ENCODE measurements around the gene RNF11. TPM values are rescaled to one million over a fixed set of nuclear protein-coding genes. Genes with fewer than 3 reads are reported as not detected.
A peak's percentile ranks its signal among the peaks of the same experiment; 100 is the strongest.
"Not testable (repeated sequence)": the region's sequence is repeated elsewhere in the genome, so short reads cannot be mapped to it uniquely, and the experiment has no call there.

Gene RNF11
- total RNA-seq, 1 donor = 37.7 TPM

DNA sequence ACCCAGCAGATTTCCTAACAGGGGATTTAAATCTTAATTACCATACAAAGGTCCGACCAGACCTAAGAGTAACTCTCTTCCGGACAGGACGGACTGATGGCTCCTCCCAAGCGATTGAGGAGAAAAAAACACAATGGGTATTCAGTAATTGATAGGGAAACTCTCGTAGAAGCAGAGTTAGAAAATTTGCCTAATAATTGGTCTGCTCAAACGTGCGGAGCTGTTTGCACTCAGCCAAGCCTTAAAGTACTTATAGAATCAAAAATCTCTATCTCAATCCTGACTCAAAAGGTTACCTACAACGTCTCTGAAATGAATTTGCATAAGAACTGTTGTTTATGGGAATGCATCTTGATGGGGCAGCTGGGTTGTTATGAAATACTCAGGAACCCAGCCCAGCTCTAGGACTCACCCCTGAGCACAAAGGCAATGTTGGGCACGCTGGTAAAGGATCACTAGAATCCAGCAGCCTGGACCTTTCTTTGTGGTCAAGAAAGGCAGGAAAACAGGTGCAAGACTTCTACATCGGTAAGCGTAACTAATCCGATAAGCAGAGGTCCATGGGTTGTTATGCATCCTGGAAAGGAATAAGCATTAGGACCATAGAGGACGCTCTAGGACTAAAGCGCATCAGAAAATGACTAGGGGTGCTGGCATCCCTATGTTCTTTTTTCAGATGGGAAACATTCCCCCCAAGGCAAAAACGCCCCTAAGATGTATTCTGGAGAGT lies 8.7 kb upstream of the RNF11 start:
- DNase-seq (ENCODE audit: low read depth in 2 of 3, low spot score in 2 of 3) = not testable (repeated sequence)

DNA sequence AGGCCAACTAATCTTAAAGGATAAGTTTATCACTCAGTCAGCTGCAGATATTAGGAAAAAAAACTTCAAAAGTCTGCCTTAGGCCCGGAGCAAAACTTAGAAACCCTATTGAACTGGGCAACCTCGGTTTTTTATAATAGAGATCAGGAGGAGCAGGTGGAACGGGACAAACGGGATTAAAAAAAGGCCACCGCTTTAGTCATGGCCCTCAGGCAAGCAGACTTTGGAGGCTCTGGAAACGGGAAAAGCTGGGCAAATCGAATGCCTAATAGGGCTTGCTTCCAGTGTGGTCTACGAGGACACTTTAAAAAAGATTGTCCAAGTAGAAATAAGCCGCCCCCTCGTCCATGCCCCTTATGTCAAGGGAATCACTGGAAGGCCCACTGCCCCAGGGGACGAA lies 7.6 kb upstream of the RNF11 start:
- DNase-seq (ENCODE audit: low read depth in 2 of 3, low spot score in 2 of 3) = not testable (repeated sequence)

DNA sequence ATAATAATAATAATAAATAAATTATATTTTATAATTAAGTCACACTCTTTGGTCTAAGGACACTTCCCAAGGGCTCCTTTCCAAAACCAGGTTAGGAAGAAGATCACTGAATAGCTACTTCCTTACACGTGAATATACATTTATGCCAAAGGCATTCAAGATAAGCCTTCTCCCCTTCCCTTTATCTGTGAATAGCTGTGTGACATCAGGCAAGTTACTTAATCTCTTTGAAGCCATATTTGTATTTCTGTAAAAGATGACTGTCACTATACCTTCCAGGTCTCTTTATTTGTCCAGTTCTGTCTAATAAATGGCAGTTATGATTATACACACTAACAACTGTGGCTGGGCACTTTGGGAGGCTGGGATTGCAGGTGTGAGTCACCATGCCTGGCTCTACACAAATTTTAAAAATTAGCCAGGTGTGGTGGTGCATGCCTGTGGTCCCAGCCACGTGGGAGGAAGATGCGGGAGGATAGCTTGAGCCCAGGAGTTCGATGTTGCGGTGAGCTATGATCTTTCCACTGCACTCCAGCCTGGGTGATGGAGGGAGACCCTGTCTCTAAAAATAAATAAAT lies 5.5 kb upstream of the RNF11 start:
- no peak for DNase-seq (ENCODE audit: low read depth in 2 of 3, low spot score in 2 of 3)

DNA sequence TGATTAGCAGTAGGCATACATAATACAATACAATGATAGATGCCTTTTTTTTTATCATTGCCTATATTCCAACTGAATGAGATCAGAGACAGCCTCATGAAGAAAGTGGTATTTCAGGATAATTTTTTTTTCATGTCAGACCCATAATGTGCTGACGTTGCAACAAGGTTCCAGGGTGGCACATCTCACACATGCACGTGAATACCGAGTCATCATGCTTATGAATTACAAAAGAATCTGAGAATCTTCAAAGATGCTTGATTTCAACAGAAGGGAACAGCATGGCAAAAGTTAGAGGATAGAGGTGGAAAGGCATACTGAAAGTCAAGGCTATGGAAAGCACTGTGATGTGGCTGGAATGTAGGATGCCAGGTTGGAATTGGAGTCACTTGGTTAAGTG lies 5.0 kb upstream of the RNF11 start:
- no peak for DNase-seq (ENCODE audit: low read depth in 2 of 3, low spot score in 2 of 3)

DNA sequence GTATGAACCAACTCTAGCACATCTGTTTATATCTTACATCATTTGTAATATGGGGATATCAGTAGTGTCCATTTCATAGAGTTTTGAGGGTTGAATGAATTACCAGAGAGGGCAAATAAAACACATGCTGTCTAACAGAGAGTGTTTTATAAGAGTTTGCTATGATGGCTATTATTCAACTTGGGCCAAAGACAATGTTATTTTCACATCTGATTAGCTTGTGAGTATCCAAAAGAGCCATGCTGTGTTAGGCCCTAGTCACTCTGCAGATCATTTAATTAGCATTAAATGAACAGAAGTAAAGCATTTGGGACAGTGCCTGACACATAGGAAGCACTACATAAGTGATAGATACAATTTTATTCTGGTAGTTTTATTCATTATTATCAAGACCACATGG lies 4.2 kb upstream of the RNF11 start:
- DNase-seq (ENCODE audit: low read depth in 2 of 3, low spot score in 2 of 3) = no peak

DNA sequence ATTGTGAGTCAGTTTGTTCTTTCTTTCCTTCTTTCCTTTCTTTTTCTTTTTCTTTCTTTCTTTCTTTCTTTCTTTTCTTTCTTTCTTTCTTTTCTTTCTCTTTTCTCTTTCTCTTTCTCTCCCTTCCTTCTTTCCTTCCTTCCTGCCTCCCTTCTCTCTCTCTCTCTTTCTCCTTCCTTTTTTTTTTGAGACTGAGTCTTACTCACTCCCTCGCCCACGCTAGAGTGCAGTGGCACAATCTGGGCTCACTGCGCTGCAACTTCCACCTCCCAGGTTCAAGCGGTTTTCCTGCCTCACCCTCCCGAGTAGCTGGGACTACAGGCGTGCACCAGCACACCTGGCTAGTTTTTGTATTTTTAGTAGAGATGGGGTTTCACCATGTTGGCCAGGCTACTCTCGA lies 1.8 kb upstream of the RNF11 start:
- DNase-seq (ENCODE audit: low read depth in 2 of 3, low spot score in 2 of 3) = not testable (repeated sequence)

DNA sequence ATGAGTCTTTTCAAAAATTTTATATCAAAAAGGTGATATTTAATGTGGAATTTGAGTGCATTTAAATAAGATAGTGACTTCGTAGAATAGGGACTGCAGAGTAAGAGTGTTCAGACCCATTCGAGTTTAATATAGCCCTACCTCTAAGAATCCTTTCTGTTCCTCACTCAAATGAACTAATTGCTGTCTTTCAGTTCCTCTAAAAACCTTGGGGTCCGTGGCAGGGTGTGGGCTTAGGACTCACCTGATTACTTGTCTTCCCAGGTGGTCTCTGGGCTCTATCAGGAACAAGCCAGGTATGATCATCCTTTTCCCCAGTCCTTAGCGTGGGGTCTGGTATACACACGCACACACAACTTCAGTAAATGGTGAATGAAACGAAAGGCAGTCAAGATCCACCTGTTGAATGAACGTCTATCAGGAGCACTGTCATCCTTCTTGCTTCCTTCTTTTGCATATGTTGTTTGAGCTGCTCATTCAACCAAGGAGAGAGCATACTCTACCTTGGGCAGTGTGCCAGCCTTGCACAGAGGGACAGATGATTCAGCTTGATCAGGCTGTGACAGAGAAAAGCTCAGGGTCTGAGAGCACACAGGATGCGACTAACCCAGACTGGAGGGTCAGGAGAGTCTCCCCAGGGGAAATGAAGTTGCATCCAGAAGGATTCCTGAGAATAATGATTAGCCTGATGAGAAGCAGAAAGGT lies 1.2 kb upstream of the RNF11 start:
- DNase-seq (ENCODE audit: low read depth in 2 of 3, low spot score in 2 of 3) = peak in 2 of 3 donors; percentile 73 to 88

DNA sequence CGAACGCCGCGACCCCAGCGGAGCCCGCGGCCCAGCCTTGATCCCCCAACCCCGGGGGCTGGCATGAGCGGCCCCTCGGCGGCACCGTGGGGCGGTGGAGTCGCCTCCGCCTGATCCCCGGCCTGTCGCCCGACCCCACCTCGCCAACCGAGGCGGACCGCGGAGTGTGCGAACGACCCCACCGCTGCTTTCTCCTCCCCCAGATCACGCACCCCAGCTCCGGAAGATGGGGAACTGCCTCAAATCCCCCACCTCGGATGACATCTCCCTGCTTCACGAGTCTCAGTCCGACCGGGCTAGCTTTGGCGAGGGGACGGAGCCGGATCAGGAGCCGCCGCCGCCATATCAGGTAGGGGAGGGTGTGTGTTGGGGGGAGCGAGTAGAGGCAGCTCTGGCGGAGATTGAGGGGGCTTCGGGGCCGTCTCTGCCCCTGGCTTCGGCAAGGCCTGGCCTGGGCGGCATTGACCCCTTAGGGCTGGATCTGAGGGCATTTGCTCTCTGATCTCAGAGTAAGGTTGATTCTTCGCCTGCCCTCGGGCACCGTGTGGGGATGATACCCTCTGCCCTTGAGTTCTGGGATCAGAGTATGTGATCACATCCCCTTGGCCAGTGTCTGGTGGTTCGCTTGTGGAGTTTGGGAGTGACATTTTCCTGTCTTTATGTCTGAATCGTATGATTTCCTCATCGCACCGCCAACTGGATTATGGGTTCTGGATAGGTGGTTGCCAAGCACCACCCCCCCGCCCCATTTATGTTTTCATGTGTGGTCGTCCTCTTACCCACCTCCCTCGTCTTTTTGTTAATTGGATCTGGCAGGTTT lies 668 bp downstream of the RNF11 start:
- DNase-seq (ENCODE audit: low read depth in 2 of 3, low spot score in 2 of 3) = peak; percentile 29 to 60 (median 46)

DNA sequence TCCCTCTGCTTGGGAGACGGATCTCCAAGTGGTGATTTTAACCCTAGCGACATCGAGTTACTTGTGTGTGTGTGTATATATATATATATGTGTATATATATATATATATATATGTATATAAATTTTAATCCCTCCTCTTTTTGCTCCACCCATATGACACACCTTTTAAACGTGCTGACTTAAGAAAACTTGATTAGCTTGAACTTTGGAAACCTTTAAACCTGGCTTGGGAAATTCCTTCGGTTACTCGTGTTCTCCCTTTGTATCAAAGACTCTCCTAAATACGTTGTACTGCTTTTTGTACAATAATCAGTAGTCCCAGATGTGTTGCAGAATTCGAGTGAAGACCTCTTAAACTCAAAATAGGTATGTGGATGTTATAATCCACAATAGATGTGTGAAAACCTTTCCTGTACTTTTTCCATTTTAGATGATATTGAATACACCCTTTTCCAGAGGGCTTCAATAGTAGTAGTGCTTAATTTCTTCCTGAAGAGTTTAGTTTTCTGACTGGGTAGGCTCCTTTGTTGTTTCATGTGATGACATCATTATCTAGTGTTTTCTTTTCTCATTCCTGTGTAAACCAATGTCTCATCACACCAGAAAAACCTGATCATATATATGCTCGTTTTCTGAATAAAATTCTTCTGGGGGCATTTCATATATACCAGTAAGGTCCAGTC lies 1.4 kb downstream of the RNF11 start:
- DNase-seq (ENCODE audit: low read depth in 2 of 3, low spot score in 2 of 3) = no peak

DNA sequence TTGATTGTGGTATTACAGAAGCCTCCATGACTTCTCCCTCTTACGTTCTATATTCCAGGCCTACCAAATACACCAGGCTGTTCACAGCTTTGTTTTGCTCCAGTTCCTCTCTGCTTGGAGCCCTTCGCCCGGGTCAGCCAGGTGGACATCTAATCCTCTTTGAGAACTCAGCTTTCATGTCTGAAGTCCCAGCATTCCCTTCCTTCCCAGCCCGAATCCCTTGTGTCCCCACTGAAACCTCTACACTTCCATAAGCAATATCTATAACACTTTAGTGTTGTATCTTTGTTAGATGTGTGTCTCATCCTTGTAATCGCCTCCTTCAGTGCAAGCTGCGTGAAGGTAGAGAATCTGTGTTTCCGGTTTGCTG lies 1.9 kb downstream of the RNF11 start:
- DNase-seq (ENCODE audit: low read depth in 2 of 3, low spot score in 2 of 3) = no peak

DNA sequence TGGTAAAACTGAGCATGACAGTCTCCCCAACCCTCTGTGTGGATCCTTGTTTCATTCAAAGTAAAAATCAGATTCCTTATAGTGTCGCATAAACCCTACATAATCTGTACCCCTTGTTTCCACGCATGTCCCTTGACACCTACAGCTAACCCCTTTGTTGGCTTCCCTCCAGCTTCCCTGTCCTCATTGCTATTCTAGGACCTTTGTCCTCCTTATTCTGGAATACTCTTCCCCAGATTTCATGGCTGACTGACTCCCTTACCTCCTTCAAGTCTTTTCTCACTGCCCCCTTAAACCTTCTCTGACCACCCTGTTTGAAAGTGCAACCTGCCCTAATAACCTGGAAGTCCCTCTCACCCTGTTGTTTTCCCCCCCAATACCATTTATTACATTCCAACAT lies 4.0 kb downstream of the RNF11 start:
- DNase-seq (ENCODE audit: low read depth in 2 of 3, low spot score in 2 of 3) = no peak

DNA sequence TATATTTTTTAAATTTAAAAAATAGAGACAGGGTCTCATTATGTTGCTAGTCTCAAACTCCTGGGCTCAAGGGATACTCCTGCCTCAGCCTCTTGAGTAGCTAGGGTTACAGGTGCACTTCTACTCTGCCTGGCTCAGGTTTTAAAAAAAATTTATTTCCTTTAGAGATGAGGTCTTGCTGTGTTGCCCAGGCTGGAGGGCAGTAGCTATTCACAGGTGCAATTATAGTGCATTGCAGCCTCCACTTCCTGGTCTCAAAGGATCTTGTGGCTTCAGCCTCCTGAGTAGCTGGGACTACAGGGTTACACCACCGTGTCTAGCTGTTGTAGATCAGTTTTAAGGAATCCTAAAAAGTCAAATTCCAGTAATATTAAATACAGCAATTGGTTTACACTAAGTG lies 5.0 kb downstream of the RNF11 start:
- DNase-seq (ENCODE audit: low read depth in 2 of 3, low spot score in 2 of 3) = no peak

DNA sequence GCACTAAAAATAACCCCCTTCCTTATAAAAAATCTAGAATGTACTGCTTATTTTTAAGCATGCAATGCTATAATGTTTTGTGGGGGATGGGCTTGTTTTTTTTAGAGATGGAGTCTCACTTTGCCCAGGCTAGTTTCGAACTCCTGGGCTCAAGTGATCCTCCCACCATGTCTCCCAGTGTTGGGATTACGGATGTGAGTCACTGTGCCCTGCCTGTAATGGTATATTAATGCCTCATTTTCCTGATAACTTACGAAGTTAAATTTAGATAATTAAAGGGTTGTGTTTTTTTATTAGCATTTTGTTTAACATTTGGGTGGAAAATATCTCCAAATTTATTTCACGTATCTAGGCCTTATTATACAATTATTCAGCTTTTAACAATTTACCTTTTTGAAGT lies 6.5 kb downstream of the RNF11 start:
- DNase-seq (ENCODE audit: low read depth in 2 of 3, low spot score in 2 of 3) = no peak

DNA sequence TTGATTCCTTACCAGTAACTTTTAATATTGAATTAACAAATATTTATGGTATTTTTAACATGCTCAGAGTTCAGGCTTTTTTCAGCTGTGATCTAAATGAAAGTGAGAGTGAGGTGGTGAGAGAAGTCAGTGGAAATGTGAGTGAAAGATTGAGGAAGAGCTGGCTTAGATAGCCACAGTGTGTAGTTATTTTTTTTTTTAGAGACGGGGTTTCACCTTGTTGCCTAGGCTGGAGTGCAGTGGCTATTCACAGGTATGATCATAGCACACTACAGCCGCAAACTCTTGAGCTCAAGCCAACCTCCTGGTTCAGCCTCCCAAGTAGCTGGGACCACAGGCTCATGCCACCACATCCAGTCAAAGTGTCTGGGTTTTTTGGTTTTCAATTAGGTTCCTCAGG lies 10.9 kb downstream of the RNF11 start:
- no peak for DNase-seq (ENCODE audit: low read depth in 2 of 3, low spot score in 2 of 3)

DNA sequence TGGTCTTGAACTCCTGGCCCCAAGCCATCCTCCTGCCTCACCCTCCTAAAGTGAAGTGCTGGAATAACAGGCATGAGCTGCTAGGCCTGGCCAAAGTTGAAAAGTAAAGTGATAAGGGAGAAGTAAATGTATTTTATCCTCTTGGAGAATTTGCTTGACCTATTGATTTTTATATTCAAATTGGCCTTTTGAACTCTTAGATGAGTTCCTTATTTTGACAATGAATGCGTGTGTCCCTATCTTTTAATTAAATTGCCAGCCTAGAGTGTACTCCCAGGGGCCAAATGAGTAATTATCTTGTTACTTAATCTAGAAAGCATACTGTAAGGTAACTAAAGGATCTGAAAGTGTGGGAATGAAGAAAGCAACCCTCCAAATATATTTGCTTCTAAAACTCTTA lies 11.4 kb downstream of the RNF11 start:
- no peak for DNase-seq (ENCODE audit: low read depth in 2 of 3, low spot score in 2 of 3)

DNA sequence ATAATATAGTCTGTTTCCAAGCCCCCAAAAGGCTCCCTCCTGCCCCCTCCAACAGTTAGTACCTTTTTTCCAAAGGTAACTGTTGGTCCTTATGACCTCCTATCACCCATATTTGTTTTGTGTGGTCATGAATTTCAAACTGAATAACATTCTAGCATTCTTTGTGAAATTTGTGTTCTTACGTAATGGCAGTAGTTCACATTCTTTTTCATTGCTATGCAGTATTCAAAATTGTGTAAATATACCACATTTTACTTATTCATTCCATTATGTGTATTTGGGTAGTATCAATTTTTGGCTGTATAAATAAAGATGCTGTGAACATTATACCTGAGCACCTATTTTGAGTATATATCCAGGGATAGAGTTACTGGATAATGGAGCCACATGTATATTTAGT lies 13.4 kb downstream of the RNF11 start:
- DNase-seq (ENCODE audit: low read depth in 2 of 3, low spot score in 2 of 3) = no peak

DNA sequence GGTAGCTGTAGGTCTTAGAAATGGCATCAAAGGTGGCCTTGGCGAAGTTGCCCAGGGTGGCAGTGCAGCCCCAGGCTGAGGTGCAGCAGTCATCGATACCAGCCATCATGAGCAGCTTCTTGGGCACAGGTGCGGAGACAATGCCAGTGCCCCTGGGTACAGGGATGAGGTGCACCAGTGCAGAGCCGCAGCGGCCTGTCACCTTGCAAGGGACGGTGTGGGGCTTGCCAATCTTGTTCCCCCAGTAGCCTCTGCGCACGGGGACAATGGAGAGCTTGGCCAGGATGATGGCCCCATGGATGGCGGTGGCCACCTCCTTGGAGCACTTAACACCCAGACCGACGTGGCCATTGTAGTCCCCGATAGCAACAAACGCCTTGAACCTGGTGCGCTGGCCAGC lies 14.7 kb downstream of the RNF11 start:
- not testable (repeated sequence) for DNase-seq (ENCODE audit: low read depth in 2 of 3, low spot score in 2 of 3)

DNA sequence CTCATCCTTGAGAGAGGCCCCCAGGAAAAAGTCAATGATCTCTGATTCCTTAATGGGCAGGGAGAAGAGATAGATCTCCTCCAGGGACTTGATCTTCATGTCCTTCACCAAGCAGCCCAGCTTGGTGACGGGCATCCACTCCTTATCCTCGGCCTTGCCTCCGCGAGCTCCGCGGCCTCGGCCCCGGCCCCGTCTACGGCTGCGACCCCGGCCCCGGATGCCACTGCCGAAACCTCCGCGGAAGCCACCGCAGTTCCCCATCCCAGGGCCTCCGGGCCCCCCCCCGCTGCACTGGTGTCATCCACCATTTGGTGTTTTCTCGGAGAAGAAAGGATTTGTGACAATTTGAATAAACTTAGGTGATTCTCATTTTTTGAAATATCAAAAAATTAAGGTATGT lies 15.1 kb downstream of the RNF11 start:
- DNase-seq (ENCODE audit: low read depth in 2 of 3, low spot score in 2 of 3) = not testable (repeated sequence)

DNA sequence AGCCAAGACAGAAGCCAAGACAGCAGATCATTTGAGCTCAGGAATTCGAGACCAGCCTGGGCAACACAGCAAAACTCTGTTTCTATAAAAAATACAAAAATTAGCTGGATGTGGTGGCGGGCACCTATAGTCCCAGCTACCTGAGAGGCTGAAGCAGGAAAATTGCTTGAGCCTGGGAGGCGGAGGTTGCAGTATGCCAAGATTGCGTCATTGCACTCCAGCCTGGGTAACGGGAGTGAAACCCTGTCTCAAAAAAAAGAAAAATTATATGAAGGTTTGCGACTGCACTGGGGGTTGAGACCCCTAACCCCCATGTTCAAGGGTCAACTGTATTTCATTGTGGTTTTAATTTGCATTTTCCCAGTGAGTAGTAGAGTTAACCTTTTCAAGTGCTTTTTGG lies 16.3 kb downstream of the RNF11 start:
- DNase-seq (ENCODE audit: low read depth in 2 of 3, low spot score in 2 of 3) = no peak

DNA sequence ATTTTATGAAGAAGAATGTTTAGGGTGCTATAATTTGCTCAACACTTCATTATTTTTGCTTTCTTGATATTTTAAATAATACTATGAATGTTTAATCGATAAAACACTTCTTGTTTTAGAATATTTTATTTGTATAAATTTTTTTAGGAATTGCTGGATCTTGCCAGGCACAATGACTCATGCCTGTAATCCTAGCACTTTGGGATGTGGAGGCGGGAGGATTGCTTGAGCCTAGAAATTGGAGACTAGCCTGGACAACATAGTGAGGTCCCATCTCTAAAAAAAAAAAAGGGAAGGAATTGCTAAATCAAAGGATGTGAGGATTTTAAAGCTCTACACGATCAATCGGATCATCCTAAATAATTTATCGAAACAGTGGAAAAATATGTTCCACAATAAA lies 17.6 kb downstream of the RNF11 start:
- no peak for DNase-seq (ENCODE audit: low read depth in 2 of 3, low spot score in 2 of 3)

DNA sequence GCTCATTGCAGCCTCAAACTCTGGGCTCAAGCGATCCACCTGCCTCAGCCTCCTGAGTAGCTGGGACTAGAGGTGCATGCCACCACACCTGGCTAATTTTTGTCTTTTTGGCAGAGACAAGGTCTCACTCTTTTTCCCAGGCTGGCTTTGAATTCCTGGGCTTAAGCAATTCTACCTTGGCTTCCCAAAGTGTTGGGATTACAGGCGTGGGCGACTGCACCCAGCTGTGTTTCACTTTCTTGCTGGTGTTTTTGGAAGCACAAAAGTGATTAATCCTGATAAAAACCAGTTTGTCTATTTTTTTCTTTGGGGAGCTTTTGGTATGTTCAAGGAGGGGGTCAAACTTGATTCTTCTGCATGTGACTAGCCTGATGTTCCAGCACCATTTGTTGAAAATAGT lies 19.3 kb downstream of the RNF11 start:
- DNase-seq (ENCODE audit: low read depth in 2 of 3, low spot score in 2 of 3) = no peak
